Mammary epithelial cell (primary cell): ENCODE results near the gene P2RX1.

Experiments
- EZH2 ChIP-seq: IDR thresholded peaks from 2 replicates; pipeline ENCODE4 v1.6.1; 2012; ENCODE audit warnings: low read length, inconsistent platforms, borderline replicate concordance
- TF ChIP-seq, protein P1 (sequence below), 2 donors: IDR thresholded peaks in 1 of 2; conservative IDR thresholded peaks in 1 of 2; 2 replicates each; pipeline ENCODE4 v1.5.1; 2011 to 2012; ENCODE audit warnings: inconsistent platforms in 2 of 2, low read length in 2 of 2, mild to moderate bottlenecking in 2 of 2, control low read depth in 1 of 2, low read depth in 1 of 2; ENCODE audit not compliant: insufficient read depth in 1 of 2; ENCODE audit errors: extremely low read depth in 1 of 2

DNA sequence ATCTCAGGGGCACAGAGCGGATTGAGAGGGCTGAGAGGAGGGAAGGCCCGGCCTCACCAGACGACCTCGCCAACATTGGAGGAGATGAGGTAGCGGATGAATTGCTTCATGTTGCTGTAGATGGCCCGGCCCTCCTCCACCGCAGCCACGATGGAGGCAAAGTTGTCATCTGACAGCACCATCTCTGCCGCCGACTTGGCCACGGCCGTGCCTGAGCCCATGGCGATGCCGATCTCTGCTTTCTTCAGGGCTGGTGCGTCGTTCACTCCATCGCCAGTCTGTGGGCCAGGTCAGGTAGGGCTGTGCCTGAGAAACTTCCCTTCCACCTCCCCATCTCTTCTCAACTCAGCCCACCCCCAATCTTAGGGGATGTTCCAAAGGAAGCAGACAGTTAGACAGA lies 21.1 kb upstream of the P2RX1 start:
- TF ChIP-seq, protein P1, sequence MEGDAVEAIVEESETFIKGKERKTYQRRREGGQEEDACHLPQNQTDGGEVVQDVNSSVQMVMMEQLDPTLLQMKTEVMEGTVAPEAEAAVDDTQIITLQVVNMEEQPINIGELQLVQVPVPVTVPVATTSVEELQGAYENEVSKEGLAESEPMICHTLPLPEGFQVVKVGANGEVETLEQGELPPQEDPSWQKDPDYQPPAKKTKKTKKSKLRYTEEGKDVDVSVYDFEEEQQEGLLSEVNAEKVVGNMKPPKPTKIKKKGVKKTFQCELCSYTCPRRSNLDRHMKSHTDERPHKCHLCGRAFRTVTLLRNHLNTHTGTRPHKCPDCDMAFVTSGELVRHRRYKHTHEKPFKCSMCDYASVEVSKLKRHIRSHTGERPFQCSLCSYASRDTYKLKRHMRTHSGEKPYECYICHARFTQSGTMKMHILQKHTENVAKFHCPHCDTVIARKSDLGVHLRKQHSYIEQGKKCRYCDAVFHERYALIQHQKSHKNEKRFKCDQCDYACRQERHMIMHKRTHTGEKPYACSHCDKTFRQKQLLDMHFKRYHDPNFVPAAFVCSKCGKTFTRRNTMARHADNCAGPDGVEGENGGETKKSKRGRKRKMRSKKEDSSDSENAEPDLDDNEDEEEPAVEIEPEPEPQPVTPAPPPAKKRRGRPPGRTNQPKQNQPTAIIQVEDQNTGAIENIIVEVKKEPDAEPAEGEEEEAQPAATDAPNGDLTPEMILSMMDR (conservative IDR thresholded peaks at IDR 0.05 in 1 of 2, IDR thresholded peaks at IDR 0.05 in 1 of 2; ENCODE audit: extremely low read depth in 1 of 2, insufficient read depth in 1 of 2, low read depth in 1 of 2, low read length in 2 of 2): no peak
- TF ChIP-seq EZH2: no peak
